ENCODE data around the gene C1orf174. TPM values are rescaled to one million over a fixed set of nuclear protein-coding genes. Genes with fewer than 3 reads are reported as not detected.

Gene C1orf174
- total RNA-seq, 3 donors from 2014 or later (not counting 1 experiment from before 2014, with no cell fraction given), result 52.9 to 62.3 (median 61.5) TPM

- Histone ChIP-seq H3K9me3 (ENCODE audit: control insufficient read depth, insufficient read depth, low read length) (no peaks in the 10 kb centered on the region), H3K27ac (ENCODE audit: low read length) (no peak overlapping the region), H3K36me3 (ENCODE audit: control insufficient read depth, insufficient read depth, low read length) (peaks cover 40% of the 10 kb centered on the region), H3K4me1 (ENCODE audit: control insufficient read depth, insufficient read depth, low read length) (peaks cover 60% of the 10 kb centered on the region), H3K27me3 (ENCODE audit: control insufficient read depth, insufficient read depth, low read length) (no peaks in the 10 kb centered on the region), H3K4me3 (ENCODE audit: low read length) (no peak overlapping the region)
- intact Hi-C loops (cut with micrococcal nuclease), result no loop called here
- H3K4me3 Mint-ChIP-seq, result no peak overlapping the region
- H3K27ac Mint-ChIP-seq, result peak overlapping the region; percentile 53 to 62
- H3K27me3 Mint-ChIP-seq (ENCODE audit: low read depth in 2 of 2), result no peaks in the 10 kb centered on the region
- no peaks in the 10 kb centered on the region for H3K9me3 Mint-ChIP-seq
- H3K4me1 Mint-ChIP-seq, result peaks cover 29 to 40% of the 10 kb centered on the region in 2 donors
- H3K36me3 Mint-ChIP-seq, result no peaks in the 10 kb centered on the region
- no peak for ATAC-seq
- 96% methylated on average over 8 of the region's 8 CpGs for WGBS (ENCODE audit: insufficient coverage)
- no peak for DNase-seq
- TF ChIP-seq CTCF (IDR thresholded peaks at IDR 0.05), result no peak
Observed at GRCh38 chr1:3886691-3887090, 13.4 kb downstream of the C1orf174 start.

GRCh38 chr1:3886106-3886670, 13.9 kb downstream of the C1orf174 start:
- no peak for ATAC-seq
- H3K27ac Mint-ChIP-seq, result peak overlapping the region; percentile 53 to 62
- TF ChIP-seq CTCF (IDR thresholded peaks at IDR 0.05), result no peak
- intact Hi-C loops (cut with micrococcal nuclease), result no loop called here
- peaks cover 32 to 43% of the 10 kb centered on the region in 2 donors for H3K4me1 Mint-ChIP-seq
- H3K4me3 ChIP-seq (ENCODE audit: low read length), result no peak overlapping the region
- peaks cover 40% of the 10 kb centered on the region for H3K36me3 ChIP-seq (ENCODE audit: control insufficient read depth, insufficient read depth, low read length)
- H3K9me3 Mint-ChIP-seq, result no peaks in the 10 kb centered on the region
- peaks cover 60% of the 10 kb centered on the region for H3K4me1 ChIP-seq (ENCODE audit: control insufficient read depth, insufficient read depth, low read length)
- no peaks in the 10 kb centered on the region for H3K27me3 ChIP-seq (ENCODE audit: control insufficient read depth, insufficient read depth, low read length)
- DNase-seq, result no peak
- no peak overlapping the region for H3K27ac ChIP-seq (ENCODE audit: low read length)
- no peaks in the 10 kb centered on the region for H3K27me3 Mint-ChIP-seq (ENCODE audit: low read depth in 2 of 2)
- no peaks in the 10 kb centered on the region for H3K36me3 Mint-ChIP-seq
- no peak overlapping the region for H3K4me3 Mint-ChIP-seq
- 93% methylated on average over 15 of the region's 15 CpGs for WGBS (ENCODE audit: insufficient coverage)
- H3K9me3 ChIP-seq (ENCODE audit: control insufficient read depth, insufficient read depth, low read length), result no peaks in the 10 kb centered on the region

- H3K36me3 Mint-ChIP-seq, result no peaks in the 10 kb centered on the region
- no peak for TF ChIP-seq CTCF (IDR thresholded peaks at IDR 0.05)
- Histone ChIP-seq H3K27me3 (ENCODE audit: control insufficient read depth, insufficient read depth, low read length) (no peaks in the 10 kb centered on the region), H3K36me3 (ENCODE audit: control insufficient read depth, insufficient read depth, low read length) (peaks cover 41% of the 10 kb centered on the region), H3K4me1 (ENCODE audit: control insufficient read depth, insufficient read depth, low read length) (peaks cover 62% of the 10 kb centered on the region), H3K27ac (ENCODE audit: low read length) (no peak overlapping the region), H3K9me3 (ENCODE audit: control insufficient read depth, insufficient read depth, low read length) (no peaks in the 10 kb centered on the region), H3K4me3 (ENCODE audit: low read length) (no peak overlapping the region)
- ATAC-seq (no peak), DNase-seq (no peak)
- intact Hi-C loops (cut with micrococcal nuclease), result no loop called here
- no peaks in the 10 kb centered on the region for H3K27me3 Mint-ChIP-seq (ENCODE audit: low read depth in 2 of 2)
- H3K4me1 Mint-ChIP-seq, result peaks cover 34 to 41% of the 10 kb centered on the region in 2 donors
- no peaks in the 10 kb centered on the region for H3K9me3 Mint-ChIP-seq
- WGBS (ENCODE audit: insufficient coverage), result 96% methylated on average over 7 of the region's 7 CpGs
- no peak overlapping the region for H3K4me3 Mint-ChIP-seq
- peak overlapping the region in 1 of 2 donors; percentile 95 for H3K27ac Mint-ChIP-seq
Observed at GRCh38 chr1:3885611-3886010, 14.5 kb downstream of the C1orf174 start.

GRCh38 chr1:3884966-3885365, 15.1 kb downstream of the C1orf174 start:
- Histone ChIP-seq H3K4me3 (ENCODE audit: low read length) (no peak overlapping the region), H3K9me3 (ENCODE audit: control insufficient read depth, insufficient read depth, low read length) (no peaks in the 10 kb centered on the region), H3K4me1 (ENCODE audit: control insufficient read depth, insufficient read depth, low read length) (peaks cover 58% of the 10 kb centered on the region), H3K36me3 (ENCODE audit: control insufficient read depth, insufficient read depth, low read length) (peaks cover 40% of the 10 kb centered on the region), H3K27ac (ENCODE audit: low read length) (no peak overlapping the region), H3K27me3 (ENCODE audit: control insufficient read depth, insufficient read depth, low read length) (no peaks in the 10 kb centered on the region)
- H3K9me3 Mint-ChIP-seq, result no peaks in the 10 kb centered on the region
- H3K27ac Mint-ChIP-seq, result peak overlapping the region; percentile 85 to 95
- TF ChIP-seq CTCF (IDR thresholded peaks at IDR 0.05), result no peak
- H3K4me3 Mint-ChIP-seq, result no peak overlapping the region
- H3K36me3 Mint-ChIP-seq, result no peaks in the 10 kb centered on the region
- DNase-seq, result no peak
- ATAC-seq, result no peak
- intact Hi-C loops (cut with micrococcal nuclease), result no loop called here
- WGBS (ENCODE audit: insufficient coverage), result 93% methylated on average over 13 of the region's 13 CpGs
- no peaks in the 10 kb centered on the region for H3K27me3 Mint-ChIP-seq (ENCODE audit: low read depth in 2 of 2)
- peaks cover 27 to 35% of the 10 kb centered on the region in 2 donors for H3K4me1 Mint-ChIP-seq

All from natural killer cell (primary cell).